ENCODE measurements around the gene PLXNA2.

Gene PLXNA2

DNA sequence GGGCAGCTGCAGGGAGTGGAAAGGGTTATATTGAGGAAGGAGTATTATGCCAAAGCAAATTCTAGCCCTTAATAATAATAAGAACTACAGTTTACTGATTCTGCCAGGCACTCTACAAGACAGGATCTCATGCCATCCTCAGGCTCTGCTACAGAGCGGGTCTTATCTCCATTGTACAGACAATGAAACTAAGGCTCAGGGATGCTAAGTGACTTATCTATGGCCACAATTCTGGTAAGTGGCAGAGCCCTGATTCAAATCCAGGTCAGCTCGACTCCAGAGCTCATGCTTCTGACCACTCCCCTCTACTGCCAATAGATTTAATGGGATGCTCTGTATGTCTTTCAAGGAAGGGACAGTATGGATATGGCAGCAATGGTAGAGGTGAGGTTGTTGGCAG is 187.1 kb downstream of the PLXNA2 start:
- no peak for DNase-seq

DNA sequence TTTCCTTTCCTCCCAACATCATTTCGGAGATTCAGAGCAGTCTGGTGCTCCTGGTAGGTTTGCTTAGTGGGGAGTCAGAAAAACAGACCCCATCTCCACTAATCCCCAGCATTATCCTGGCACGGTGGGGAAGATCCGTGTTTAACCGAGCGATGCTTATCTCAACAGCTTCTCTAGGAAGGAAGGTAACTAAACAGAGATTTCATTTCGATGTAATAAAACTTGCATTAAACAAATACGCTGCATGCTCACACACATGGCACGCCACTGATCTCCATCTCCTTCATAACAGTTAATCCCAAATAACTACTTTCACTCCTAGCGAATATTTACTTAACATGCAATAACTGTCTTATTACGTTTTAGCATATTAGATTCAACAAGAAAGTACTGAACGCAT is 188.6 kb downstream of the PLXNA2 start:
- no peak for DNase-seq

DNA sequence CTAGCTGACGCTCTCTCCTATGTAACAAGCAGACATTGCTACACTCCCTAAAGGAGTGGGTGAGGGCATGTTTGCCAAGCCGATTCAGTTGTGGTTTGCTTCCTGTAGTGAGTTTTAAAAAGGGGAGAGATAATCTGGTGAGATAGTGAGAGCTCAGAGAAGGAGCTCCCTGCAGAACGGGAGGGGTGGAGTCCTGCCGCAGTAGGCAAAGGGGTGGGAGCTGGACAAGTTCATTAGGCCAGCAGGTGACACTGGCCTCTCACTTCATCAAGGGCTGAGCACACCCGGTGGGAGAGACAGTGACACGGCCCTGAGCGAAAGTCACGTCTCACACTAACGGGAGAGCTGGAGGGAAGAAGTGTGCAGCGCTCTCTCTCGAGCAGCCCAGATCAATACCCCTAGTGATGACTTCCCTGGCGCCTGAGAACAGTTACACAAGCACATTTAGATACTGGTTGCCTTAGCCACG is 189.2 kb downstream of the PLXNA2 start:
- DNase-seq, result peak in 1 of 2 donors; percentile 17

DNA sequence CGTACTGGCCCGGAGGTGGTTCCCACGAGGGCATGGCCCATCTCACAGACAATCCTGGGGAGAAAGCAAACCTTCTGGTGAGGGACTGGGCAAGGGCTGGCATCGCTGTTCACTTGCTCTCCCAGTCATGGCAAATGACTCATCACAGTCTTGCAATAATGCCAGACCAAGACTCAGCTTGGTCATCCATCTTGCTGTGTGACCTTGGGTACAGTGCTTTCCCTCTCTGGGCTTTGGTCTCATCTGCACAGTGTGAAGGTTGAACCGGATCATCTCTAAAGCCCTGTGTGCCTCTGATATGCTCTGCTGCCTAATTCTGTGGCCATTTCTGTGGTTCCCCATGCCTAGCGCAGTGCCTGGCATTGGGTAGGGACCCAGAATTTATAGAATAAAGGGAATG is 189.7 kb downstream of the PLXNA2 start:
- peak in 1 of 2 donors; percentile 12 for DNase-seq

DNA sequence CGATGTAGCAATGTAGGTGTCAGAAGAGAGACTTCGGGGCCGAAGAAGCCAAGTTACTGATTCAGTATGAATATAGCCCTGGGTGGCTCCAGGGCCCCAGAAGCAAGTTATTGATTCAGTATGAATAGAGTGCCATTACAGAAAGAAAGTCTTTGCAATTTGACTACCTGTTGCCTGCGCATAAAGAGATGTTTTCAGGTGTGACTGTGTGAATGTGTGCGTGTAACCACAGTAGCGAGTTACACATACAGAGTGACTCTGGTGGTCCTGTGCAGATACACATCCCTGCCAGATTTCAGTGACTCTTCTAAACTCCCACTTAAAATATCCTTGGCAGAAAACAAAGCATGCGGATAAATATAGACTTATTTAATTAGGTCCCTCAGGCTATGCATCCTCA is 190.5 kb downstream of the PLXNA2 start:
- no peak for DNase-seq

DNA sequence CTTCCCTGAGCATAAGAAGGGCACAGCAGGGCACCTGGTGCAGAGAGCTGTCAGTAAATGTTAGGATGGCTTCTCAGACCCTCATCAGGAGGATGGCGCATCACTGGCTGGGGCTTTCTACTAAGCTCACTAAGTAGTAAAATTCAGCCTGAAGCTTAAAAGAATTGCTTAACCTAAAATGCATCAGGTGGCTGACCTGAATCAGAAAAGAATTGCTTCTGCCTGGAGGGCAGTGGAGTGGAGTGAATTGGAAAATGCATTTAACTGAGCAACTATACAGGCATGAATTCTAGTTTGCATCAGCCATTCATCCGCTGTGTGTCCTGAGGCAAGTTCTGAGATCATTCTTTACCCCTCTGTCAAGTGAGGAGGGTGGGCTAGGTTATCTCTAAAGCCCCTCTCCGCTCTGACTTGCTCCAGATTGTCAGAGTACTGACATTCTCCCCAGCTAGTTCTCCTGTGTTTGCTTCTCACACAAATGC is 191.2 kb downstream of the PLXNA2 start:
- no peak for DNase-seq

DNA sequence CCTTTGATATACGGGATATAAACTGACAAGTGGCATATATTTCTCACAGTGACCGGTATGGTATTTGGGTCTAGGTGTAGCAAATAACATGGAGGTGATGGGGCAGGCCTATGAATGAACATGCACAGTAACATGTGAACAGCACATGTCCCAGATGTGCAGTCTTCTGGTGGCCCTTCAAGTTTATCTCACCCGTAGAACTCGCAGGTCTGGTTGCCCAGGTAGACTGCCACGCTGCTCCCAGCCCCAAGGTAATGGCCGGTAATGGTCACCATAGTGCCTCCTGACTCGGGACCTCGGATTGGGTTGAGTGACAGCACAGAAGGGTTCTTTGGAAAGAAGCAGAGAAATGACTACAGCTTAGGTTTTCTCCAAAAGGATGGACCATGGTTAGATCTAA is 192.0 kb downstream of the PLXNA2 start:
- DNase-seq, result no peak

DNA sequence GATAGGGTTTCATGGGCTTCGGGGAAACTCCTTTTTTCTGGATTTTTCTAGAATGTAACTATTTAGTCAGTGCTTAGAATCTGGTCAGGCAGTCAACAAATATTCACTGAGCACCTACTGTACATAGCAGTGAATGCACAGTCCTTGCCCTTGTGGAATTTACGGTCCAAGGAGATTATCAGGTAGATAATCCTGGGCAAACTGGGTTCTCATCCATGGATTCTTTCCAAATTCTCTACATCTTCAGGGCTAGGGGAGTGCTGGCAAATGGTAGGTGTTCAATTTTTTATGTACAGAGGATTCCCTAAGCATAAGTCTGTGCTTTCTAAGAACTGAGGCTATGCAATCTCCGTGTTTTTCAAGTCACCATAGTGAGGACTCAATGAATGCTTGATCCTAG is 192.5 kb downstream of the PLXNA2 start:
- DNase-seq, result no peak

DNA sequence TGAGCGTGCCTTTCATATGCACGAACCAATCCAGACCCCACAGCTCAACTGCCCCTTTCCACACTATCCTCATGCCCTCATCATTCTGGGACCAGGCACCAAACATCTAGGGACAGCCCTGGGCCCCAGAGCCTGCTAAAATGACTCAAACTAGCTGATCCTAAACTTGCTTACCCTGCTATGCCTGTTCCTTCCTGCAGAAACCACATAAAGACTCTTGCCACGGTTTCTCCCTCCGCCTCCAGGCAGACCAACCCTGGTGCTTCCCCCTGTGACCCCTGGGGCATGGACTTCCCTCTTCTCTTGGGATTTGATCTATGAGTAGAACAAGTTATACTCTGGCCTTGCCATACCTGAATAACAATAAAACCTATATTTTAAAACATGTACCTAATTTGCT is 195.3 kb downstream of the PLXNA2 start:
- DNase-seq, result peak; percentile 78 to 84

DNA sequence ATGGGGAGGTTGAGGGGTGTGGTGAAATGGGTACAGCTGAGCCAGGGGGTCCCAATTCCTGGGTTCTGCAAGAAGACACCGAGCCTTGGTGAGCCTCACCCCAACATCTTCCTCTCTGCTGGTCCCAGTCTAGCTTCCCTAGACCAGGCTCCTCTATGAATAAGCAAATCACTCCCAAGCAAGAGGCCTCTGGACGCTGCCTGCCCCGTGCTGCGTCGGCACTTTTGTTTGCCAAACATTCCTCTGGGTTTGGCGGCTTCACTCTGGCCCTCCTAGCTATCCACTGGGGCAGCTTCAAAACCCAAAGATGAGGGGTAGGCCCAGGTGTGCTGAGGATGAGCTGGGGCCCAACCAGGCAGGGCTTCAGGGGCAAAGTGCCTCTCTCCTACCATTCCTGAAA is 196.2 kb downstream of the PLXNA2 start:
- no peak for DNase-seq

DNA sequence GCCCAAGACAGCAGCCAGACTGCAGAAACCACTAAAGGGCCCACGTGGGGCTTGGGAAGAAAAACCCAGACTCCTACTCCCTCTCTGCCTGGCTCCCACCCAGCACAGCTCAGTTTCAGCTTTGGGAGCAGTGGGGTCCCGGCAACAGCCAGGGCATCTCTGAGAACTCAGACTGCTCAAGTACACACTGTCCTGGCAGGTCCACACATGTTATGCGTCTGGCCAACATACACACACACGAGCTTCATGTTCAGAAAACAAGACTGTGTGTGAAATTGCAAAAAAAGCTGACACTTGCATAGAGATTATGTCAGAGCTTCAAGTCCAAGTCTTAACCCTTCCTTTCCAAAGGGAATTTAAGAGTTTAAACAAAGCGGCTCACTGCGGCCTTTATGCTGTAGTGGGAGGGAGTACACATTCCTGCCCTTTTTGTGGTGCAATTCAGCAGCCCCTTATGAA is 196.7 kb downstream of the PLXNA2 start:
- no peak for DNase-seq

DNA sequence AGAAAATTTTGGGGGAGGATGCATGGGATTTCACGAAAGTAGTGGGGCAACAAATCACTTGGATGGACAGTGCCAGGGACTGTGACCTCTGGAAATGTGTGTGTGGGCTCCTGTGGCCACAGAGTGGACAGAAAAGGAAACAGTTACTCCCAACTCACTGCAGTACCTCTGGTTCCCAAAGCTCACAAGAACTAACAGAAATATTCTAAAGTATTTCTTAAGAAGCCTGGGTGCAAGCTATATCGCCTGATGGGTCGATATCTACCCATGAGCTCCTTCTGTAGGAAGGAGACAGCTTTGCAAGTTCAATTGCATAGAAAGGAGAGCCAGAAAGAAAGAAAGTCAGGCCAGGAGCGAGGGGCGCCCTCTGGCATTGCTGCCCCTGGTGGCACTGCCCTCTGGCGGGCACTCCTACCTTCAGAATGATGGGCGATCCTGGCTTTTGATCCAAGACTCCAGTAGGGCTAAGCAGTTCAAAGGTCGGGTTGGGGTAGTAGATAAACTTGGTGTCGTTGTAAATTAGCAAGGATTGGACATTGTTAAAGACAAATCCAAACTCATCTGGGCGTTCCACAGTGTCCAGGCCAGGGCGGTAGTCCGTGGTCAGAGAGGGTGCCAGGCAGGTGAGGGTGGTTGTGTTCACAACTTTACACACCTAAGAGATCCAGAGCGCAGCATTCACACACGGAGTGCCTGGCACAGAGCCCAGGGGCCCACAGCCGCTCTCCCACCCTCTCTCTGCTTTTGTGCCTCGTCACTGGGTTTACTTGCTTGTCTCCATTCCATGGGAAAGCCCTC is 198.5 kb downstream of the PLXNA2 start:
- DNase-seq, result no peak

DNA sequence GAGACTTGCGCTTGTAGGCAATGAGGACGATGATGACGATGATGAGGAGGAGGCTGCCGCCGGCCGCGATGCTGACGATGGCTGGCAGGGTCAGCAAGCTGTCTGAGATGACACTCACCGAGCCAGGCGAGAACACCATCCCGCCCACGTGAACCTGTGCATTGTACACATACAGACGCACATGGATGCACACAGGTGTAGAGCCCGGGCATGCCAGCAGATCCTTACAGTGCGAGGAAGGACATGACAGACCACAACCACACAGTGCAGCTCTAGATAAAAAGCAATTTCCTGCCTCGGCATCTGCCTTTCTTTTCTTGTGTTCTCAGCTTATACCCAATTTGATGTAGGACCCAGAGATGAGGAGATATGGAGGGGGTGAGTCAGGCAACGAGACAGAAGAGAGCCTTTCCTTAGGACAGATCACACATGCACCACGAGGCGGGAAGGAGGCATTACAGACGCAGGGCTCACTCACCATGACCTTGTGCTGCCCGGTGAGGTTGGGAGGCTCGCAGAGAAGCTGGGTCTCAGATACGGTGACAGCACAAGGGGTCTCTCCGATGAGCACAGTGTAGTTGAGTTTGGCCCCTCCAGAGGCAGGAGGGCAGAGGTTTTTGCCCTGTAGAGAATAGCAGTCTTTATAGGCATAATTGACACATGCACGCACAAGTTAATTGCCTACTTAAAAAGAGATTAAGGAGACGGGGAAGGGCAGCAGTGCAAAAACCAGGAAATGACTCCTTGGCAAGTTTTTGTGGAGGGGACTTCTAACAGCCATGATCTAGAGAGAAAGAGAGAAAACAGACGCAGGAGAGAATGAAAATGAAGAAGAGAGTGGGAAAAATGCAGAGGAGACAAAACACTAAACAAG is 199.4 kb downstream of the PLXNA2 start:
- DNase-seq, result no peak

DNA sequence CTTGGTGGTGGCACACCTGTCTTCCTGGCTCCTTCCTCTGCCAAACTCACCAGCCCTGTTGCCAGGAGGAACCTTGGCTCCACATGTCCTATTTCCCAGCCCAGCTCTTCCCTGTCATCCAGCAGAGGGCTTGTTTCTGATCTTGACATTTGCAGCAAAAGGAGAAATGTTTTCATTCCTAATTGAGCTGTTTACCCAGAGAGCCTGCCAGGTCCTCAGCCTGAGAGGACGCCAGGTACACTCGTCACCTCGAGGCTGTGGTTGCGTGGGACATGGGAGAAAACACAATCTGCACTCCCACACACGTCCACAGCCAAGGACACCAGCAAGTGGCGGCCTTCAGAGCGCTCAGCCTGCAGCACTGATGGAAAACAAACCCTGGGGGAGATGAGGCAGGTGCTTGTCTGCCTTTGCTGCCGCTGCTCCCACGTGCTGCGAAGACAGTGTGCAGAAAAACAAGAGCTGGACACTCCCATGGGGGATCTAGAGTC is 200.4 kb downstream of the PLXNA2 start:
- DNase-seq, result no peak

DNA sequence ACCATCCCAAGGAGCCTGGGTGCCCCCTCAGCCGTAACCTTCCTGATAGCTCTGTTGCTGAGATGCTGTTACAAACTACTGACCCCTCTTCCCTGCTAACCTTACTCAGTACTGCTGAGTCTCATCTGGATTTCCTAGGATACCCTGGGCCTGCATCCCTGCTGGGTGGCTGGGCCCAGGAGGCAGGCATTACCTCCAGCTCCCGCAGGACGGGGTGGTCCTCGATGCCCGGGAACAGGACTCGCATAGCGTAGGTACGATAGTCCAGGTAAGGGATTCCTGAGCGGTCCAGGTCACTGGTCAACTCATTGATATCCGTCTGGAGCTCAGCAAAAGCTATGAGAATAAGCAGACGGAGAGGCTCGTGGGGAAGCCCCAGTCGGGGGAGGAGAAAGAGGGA is 201.3 kb downstream of the PLXNA2 start:
- DNase-seq, result no peak

DNA sequence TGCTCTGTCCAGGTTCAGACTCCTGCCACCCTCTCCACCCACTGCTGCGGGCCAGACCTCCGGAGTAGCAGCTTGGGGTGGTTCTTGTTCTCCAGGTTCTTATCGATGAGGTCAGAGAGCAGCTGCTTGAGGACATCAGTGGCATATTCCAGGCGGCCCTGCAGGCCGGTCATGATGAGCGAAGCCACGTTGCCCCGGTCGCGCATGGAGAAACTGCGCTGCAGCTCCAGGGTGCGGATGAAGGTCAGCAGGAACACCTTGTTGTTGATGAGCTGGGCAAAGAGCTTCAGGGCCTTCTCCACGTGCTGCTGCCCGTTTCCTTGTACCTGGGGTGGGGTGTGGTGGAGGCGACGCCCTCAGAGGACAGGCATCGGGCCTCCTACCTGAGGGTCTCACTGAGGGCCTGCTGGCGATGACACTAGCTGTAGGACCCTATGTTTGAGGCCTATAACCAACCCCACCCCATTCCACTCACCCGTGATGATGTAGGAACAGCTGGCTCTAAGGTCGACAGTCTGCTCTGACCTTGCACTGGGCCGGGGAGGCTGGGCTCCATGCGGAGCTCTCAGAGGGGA is 202.1 kb downstream of the PLXNA2 start:
- DNase-seq, result no peak

DNA sequence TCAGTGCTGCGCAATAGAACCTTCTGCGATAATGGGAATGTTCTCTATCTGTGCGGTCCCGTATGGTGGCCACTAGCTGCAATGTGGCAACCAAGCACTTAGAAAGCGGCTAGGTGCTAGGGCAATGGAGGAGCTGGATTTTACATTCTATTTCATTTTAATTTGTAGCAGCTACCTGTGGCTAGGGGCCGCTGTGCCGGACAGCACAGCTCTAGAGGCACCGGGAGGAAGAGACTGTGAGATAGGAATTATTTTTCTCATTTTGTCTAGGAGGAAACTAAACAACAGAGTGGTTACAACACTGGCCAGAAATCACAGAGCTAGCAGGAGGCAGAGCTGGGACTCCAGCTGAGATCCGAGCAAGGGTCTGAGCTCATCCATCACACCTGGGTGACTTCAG is 202.7 kb downstream of the PLXNA2 start:
- DNase-seq, result no peak

DNA sequence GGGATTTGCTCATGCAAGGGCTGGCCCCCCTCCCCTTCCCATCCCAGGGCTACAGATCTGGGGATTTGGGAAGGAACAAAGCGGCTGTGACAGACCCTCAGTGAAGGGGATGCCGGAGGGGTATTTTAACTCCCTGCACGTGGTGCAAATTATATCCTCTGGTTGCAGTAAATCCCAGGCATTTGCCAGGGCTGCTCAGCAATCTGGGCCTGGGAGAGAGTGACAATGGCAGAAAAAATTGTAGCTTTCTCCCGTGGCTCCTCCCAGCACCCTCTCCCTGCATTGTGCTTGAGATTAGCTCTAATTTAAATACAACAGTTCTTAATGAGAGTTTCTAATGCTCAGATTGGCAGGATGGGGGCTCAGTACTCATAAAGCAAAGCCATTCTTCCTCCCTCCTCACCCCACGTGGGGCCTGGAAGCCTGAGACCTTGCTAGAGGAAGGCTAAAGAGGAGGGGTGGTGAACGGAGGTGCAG is 203.3 kb downstream of the PLXNA2 start:
- DNase-seq, result no peak

DNA sequence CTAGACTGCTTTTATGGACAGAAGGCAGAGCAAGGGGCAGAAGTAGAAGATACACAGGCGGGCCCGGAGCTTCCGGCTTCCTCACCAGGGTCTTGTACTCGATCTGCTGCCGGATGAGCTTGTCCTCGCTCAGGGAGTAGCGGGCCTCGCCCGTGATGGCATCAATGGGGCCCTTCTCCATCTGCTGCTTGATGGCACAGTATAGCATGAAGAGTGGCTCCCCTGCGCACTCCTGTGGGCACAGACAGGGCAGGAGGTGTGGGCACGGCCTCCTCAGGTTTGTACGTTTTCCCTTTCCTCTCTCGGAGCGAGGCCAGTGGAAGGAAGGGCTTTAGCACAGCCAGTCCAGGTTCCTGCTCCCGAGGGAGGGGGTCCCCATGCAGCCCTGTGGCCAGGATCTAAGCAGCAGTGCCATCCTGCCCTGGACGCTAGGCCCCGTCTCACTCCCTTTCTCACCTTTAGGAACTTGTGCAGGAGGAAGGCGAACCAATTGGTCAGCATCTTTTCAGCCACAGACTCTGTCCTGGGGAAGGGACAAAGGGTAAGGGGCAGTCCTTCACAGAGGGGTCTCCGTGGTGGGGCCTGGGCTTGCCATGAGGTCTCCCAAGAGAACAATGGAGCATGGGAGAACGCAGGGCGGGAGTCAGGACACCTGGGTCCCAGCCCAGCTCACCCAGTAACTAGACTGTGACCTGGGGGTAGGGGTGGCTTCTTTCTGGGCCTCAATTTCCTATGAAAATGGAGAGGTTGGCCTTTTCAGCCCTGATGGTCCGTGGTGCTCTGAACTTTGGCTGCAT is 204.4 kb downstream of the PLXNA2 start:
- DNase-seq, result no peak

DNA sequence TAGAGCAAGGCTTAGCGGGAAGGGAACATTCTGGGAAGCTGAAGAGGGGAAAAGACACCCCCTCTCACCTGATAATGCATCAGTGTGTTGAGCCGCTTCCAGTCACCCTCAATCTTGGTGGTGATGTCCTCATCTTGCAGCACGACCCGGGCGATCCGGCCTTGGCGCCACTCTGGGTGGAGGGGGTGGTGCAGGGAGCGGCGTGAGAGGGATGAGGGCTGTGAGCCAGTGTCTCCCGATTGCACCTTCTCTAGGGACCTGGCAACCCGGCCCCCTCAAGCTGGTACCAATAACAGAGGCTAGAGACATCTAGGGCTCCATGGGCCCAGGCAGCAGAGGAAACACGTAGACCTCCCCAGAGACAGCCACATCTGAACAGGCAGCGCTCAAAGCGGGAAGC is 205.9 kb downstream of the PLXNA2 start:
- no peak for DNase-seq

DNA sequence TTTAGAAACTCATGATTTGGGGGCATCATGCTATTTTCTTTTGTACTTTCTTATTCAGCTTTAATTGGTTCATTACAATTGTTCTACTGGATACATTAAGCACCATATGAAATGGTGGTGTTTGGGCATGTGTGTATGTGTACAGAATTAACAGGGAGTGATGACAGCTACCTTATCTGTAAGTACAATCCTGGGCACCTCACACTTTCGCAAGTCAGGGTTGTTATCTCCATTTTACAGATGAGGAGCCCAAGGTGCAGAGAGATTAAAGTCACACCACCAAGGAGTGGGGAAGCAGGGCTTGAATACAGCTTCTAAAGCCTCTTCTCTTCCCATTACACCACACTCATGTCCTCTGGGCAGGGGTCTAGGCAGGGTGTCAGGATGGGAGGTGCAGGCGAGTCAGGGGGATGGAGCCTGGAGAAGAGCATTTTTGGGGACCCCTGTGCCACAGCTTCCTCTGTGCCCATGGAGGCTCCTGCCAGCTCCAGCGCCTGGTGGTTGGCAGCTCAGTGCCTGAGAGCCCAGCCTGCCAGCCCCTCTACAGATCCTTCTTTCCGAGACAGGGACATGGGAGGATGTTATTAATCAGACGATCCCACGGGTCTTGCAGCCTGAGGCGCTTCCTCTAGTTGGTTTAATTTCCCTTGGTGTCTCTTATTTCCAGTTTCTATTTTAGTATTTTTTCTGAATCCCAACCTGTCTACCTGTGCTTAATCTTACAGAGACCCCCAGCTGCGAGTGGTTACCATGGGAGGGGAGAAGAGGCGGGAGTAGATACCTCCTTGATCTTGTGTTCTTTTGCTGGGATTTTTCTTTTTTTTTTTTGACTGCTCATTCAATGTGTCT is 207.0 kb downstream of the PLXNA2 start:
- DNase-seq, result no peak
